HEK293T (cell line): ENCODE data around the gene PDLIM3.

Experiments
- CTCF ChIA-PET: fragments of 350-600 bp; formaldehyde crosslinking; extraction: SDS; loops from one replicate; lab custom pipeline; 2021; ENCODE audit warnings: antibody characterized with exemption, inconsistent platforms; lab: Yijun Ruan, JAX
- POLR2A ChIA-PET: fragments of 350-600 bp; formaldehyde crosslinking; extraction: SDS; loops from one replicate; lab custom pipeline; 2020; ENCODE audit warnings: antibody characterized with exemption, inconsistent platforms; lab: Yijun Ruan, JAX
- DNase-seq: peaks from one replicate; pipeline ENCODE4 v3.0.0; 2012; ENCODE audit warnings: mixed read lengths; ENCODE audit errors: extremely low spot score
- ARNT ChIP-seq: fragments of 450-650 bp; IDR thresholded peaks from 2 replicates; pipeline ENCODE4 v1.6.1; 2017; ENCODE audit warnings: mild to moderate bottlenecking
- BHLHE40 ChIP-seq: fragments of 450-650 bp; IDR thresholded peaks from 2 replicates; pipeline ENCODE4 v1.6.1; 2016; ENCODE audit warnings: mild to moderate bottlenecking, moderate library complexity, borderline replicate concordance
- CTBP1 ChIP-seq: fragments of 450-650 bp; IDR thresholded peaks from 2 replicates; pipeline ENCODE4 v1.6.1; 2016; ENCODE audit warnings: borderline replicate concordance
- ELF4 ChIP-seq: fragments of 450-650 bp; IDR thresholded peaks from 2 replicates; pipeline ENCODE4 v1.6.1; 2017; ENCODE audit warnings: antibody characterized with exemption
- FOXA1 ChIP-seq: fragments of 450-650 bp; IDR thresholded peaks from 2 replicates; pipeline ENCODE4 v1.6.1; 2016; ENCODE audit warnings: mild to moderate bottlenecking
- FOXK2 ChIP-seq: fragments of 450-650 bp; IDR thresholded peaks from 2 replicates; pipeline ENCODE4 v1.6.1; 2016; ENCODE audit warnings: mild to moderate bottlenecking
- FOXM1 ChIP-seq: fragments of 450-650 bp; IDR thresholded peaks from 2 replicates; pipeline ENCODE4 v1.6.1; 2017; ENCODE audit warnings: mild to moderate bottlenecking, borderline replicate concordance
- HDGF ChIP-seq: fragments of 450-650 bp; IDR thresholded peaks from 2 replicates; pipeline ENCODE4 v1.6.1; 2017; ENCODE audit warnings: antibody characterized with exemption, borderline replicate concordance
- L3MBTL2 ChIP-seq: fragments of 450-650 bp; conservative IDR thresholded peaks from 2 replicates; pipeline ENCODE4 v1.6.1; 2016; ENCODE audit warnings: mild to moderate bottlenecking
- LEF1 ChIP-seq: fragments of 450-650 bp; IDR thresholded peaks from 2 replicates; pipeline ENCODE4 v1.6.1; 2017; ENCODE audit warnings: mild to moderate bottlenecking, borderline replicate concordance
- NFRKB ChIP-seq: fragments of 450-650 bp; IDR thresholded peaks from 2 replicates; pipeline ENCODE4 v1.6.1; 2016; ENCODE audit warnings: mild to moderate bottlenecking, moderate library complexity
- PKNOX1 ChIP-seq: fragments of 450-650 bp; IDR thresholded peaks from 2 replicates; pipeline ENCODE4 v1.6.1; 2016
- SP1 ChIP-seq: fragments of 450-650 bp; IDR thresholded peaks from 2 replicates; pipeline ENCODE4 v1.6.1; 2017
- SUZ12 ChIP-seq: fragments of 450-650 bp; IDR thresholded peaks from 2 replicates; pipeline ENCODE4 v1.6.1; 2016; ENCODE audit warnings: mild to moderate bottlenecking
- TARDBP ChIP-seq: fragments of 450-650 bp; IDR thresholded peaks from 2 replicates; pipeline ENCODE4 v1.6.1; 2016
- ZNF384 ChIP-seq: fragments of 450-650 bp; IDR thresholded peaks from 2 replicates; pipeline ENCODE4 v1.6.1; 2016

The PDLIM3 gene

DNA sequence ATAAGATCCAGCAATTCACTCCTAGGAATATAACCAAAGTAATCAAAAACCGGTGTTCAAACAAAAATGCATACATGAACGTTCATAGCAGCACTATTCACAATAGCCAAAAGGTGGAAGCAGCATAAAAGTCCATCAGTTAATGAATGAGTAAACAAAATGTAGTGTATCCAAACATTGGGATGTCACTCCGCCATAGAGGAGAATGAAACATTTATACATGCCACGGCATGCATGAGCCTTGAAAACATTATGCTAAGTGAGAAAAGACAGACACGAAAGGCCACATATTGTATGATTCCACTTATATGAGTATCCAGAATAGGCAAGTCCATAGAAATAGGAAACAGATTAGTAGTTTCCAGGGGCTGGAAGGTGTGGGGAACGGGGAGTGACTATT is 11.0 kb upstream of the PDLIM3 start:
- no peak for TF ChIP-seq FOXM1
- no peak for TF ChIP-seq CTBP1
- TF ChIP-seq SUZ12: no peak
- TF ChIP-seq FOXA1: no peak
- no peak for TF ChIP-seq LEF1
- no peak for TF ChIP-seq HDGF
- TF ChIP-seq NFRKB: no peak
- no peak for TF ChIP-seq BHLHE40
- no peak for TF ChIP-seq SP1
- CTCF ChIA-PET: interaction anchor here (1.1 kb wide), 1 partner anchor 14 kb away, joined by 3 read pairs; no protein-coding TSS in a partner anchor
- POLR2A ChIA-PET: no interaction called here
- DNase-seq: no peak

GRCh38 chr4:185542626-185543315 is 7.5 kb upstream of the PDLIM3 start:
- ChIA-PET POLR2A (no interaction called here), CTCF (interaction anchor here (0.7 kb wide), 1 partner anchor 28 kb away, joined by 3 read pairs; no protein-coding TSS in a partner anchor)
- no peak for TF ChIP-seq FOXA1
- TF ChIP-seq L3MBTL2: no peak
- no peak for TF ChIP-seq PKNOX1
- DNase-seq: no peak

DNA sequence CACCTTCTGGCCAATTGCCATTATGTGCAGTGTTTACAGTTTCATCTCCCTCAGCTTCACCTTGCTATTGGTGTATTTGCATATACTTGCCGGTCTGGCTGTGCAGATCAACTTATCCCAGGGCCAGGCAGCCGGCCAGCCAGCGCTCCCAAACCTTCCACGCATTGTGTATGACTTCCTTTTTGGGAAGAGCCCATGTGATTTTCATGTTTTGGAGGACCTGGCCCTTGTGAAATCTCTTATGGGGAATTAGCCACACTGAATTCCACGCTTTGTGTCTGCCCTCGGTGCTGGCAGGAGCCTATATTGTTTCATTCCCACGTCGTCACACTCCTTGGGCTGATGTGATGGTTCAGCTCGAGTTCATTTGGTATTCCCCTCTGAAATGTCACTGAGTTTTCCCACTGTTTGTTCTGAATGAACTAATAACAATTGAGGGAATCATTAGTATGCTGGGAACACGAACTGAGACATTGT is 6.0 kb upstream of the PDLIM3 start:
- ChIA-PET CTCF (no interaction called here), POLR2A (no interaction called here)
- DNase-seq: no peak
- TF ChIP-seq CTBP1 (no peak), BHLHE40 (no peak), L3MBTL2 (no peak), SP1 (no peak), FOXA1 (no peak), FOXM1 (no peak), PKNOX1 (no peak), NFRKB (no peak), ELF4 (no peak), SUZ12 (no peak), ZNF384 (no peak), LEF1 (no peak), TARDBP (no peak), ARNT (no peak), FOXK2 (no peak), HDGF (no peak)

GRCh38 chr4:185540487-185541120 is 5.3 kb upstream of the PDLIM3 start:
- no peak for TF ChIP-seq PKNOX1
- no peak for TF ChIP-seq ARNT
- no peak for TF ChIP-seq FOXK2
- TF ChIP-seq ZNF384: no peak
- TF ChIP-seq L3MBTL2: no peak
- no peak for TF ChIP-seq FOXA1
- no peak for TF ChIP-seq FOXM1
- no peak for TF ChIP-seq BHLHE40
- TF ChIP-seq SUZ12: no peak
- TF ChIP-seq ELF4: no peak
- TF ChIP-seq SP1: no peak
- TF ChIP-seq NFRKB: no peak
- TF ChIP-seq TARDBP: no peak
- TF ChIP-seq HDGF: no peak
- no peak for TF ChIP-seq LEF1
- TF ChIP-seq CTBP1: no peak
- DNase-seq: no peak
- ChIA-PET POLR2A (no interaction called here), CTCF (no interaction called here)

- CTCF ChIA-PET: no interaction called here
- TF ChIP-seq ARNT: no peak
- TF ChIP-seq CTBP1: no peak
- TF ChIP-seq HDGF: no peak
- no peak for TF ChIP-seq SUZ12
- TF ChIP-seq ZNF384: no peak
- no peak for TF ChIP-seq LEF1
- no peak for TF ChIP-seq PKNOX1
- TF ChIP-seq TARDBP: no peak
- TF ChIP-seq ELF4: no peak
- TF ChIP-seq FOXM1: no peak
- no peak for DNase-seq
- POLR2A ChIA-PET: interaction anchor here (0.8 kb wide), 1 partner anchor 34 kb away, joined by 4 read pairs; no protein-coding TSS in a partner anchor
Measured at GRCh38 chr4:185540040-185540439, 4.7 kb upstream of the PDLIM3 start.
